ENCODE measurements around the gene DYNC1I1. TPM values are rescaled to one million over a fixed set of nuclear protein-coding genes. Genes with fewer than 3 reads are reported as not detected.

The DYNC1I1 gene
- total RNA-seq, 3 donors from 2014 or later (not counting 1 experiment from before 2014, with no cell fraction given): not detected

DNA sequence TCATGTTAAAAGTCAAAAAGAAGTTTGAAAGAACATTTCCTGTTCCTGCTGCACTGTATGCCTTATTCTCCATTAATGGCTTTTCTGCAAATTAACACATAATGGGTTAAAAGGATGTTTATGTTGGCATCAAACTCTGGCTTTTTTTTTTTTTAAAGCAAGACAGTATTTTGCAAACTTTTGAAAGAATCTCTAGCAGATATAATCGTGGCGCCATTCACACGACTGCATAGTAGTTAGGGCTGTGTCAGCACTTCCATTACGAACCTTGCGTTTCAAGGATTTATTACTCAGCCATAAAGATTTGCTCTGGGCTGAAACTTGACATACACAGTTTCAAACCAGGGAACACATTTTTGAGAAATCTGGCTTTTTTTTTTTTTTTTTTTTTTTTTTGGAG is 207.8 kb downstream of the DYNC1I1 start:
- no peak for DNase-seq

DNA sequence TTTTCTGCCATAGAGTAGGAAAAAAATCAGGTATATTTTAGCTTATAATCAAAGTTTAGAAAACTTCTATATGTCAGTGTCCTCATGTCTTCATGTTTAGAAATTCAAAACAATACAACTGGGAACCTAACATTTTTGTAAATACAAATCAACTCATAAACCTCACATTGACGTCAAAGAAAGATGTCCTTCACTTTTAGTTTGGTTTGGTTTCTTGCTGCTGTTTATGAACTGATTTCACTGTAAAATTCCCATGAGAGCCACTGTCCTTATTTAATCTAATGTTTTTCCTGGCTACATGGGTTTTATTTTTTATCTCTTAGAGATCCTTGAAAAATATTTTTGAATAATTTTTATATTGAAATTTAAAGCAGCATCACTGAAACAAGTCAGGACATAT is 208.4 kb downstream of the DYNC1I1 start:
- Histone ChIP-seq H3K36me3 (ENCODE audit: control insufficient read depth, insufficient read depth, low read length) (no peaks in the 10 kb centered on the region), H3K27me3 (ENCODE audit: control insufficient read depth, insufficient read depth, low read length) (no peaks in the 10 kb centered on the region), H3K9me3 (ENCODE audit: control insufficient read depth, insufficient read depth, low read length) (no peaks in the 10 kb centered on the region), H3K4me1 (ENCODE audit: control insufficient read depth, insufficient read depth, low read length) (no peaks in the 10 kb centered on the region), H3K27ac (ENCODE audit: low read length) (no peak overlapping the region), H3K4me3 (ENCODE audit: low read length) (no peak overlapping the region)
- no peak for DNase-seq
- Mint-ChIP-seq H3K4me3 (no peak overlapping the region), H3K4me1 (peaks cover 0 to under 1% of the 10 kb centered on the region in 2 donors), H3K27ac (no peak overlapping the region), H3K9me3 (no peaks in the 10 kb centered on the region), H3K36me3 (no peaks in the 10 kb centered on the region), H3K27me3 (ENCODE audit: low read depth in 2 of 2) (peaks cover 0 to 6% of the 10 kb centered on the region in 2 donors)
- 100% methylated on average over 1 of the region's 1 CpG for WGBS (ENCODE audit: insufficient coverage)
- intact Hi-C loops (cut with micrococcal nuclease): no loop called here
- no peak for ATAC-seq
- TF ChIP-seq, protein P1, sequence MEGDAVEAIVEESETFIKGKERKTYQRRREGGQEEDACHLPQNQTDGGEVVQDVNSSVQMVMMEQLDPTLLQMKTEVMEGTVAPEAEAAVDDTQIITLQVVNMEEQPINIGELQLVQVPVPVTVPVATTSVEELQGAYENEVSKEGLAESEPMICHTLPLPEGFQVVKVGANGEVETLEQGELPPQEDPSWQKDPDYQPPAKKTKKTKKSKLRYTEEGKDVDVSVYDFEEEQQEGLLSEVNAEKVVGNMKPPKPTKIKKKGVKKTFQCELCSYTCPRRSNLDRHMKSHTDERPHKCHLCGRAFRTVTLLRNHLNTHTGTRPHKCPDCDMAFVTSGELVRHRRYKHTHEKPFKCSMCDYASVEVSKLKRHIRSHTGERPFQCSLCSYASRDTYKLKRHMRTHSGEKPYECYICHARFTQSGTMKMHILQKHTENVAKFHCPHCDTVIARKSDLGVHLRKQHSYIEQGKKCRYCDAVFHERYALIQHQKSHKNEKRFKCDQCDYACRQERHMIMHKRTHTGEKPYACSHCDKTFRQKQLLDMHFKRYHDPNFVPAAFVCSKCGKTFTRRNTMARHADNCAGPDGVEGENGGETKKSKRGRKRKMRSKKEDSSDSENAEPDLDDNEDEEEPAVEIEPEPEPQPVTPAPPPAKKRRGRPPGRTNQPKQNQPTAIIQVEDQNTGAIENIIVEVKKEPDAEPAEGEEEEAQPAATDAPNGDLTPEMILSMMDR (IDR thresholded peaks at IDR 0.05): no peak

More for the DNA sequence above, 207.8 kb downstream of the DYNC1I1 start:
- Mint-ChIP-seq H3K36me3 (no peaks in the 10 kb centered on the region), H3K9me3 (no peaks in the 10 kb centered on the region), H3K27ac (no peak overlapping the region), H3K4me1 (peaks cover 4 to 6% of the 10 kb centered on the region in 2 donors), H3K4me3 (no peak overlapping the region), H3K27me3 (ENCODE audit: low read depth in 2 of 2) (peaks cover 0 to 6% of the 10 kb centered on the region in 2 donors)
- no peaks in the 10 kb centered on the region for H3K9me3 ChIP-seq (ENCODE audit: control insufficient read depth, insufficient read depth, low read length)
- no peak for ATAC-seq
- intact Hi-C loops (cut with micrococcal nuclease): no loop called here
- no peaks in the 10 kb centered on the region for H3K4me1 ChIP-seq (ENCODE audit: control insufficient read depth, insufficient read depth, low read length)
- 96% methylated on average over 5 of the region's 5 CpGs for WGBS (ENCODE audit: insufficient coverage)
- no peak overlapping the region for H3K27ac ChIP-seq (ENCODE audit: low read length)
- H3K36me3 ChIP-seq (ENCODE audit: control insufficient read depth, insufficient read depth, low read length): no peaks in the 10 kb centered on the region
- TF ChIP-seq, protein P1 (IDR thresholded peaks at IDR 0.05): no peak
- H3K4me3 ChIP-seq (ENCODE audit: low read length): no peak overlapping the region
- H3K27me3 ChIP-seq (ENCODE audit: control insufficient read depth, insufficient read depth, low read length): no peaks in the 10 kb centered on the region

DNA sequence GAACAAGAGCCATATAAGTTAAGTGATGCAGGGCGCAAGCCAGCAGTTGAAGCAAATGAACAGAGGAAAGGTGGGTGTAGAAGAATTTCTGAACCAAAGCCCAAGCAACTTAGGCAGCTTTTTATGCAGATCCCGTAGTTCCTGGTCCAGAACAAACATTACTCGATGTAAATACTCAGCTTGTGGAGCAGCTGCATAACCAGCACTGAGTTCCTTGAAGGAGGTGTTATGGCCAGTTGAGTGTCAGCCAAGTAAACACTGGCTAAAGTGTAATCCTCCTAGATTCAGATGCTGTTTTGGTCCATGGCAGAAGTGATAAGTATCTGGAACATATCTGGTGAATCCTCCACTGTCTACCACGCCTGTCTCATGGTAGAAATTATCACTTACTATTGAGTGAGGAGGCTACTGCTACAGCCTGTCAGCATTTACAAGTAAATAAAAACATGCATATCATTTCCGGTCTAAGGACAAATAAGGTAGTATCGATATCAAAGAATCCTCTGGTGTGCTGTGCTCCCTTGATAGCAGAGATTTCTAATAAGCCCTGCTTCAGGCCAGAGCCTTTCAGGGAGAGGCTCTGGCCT is 213.9 kb downstream of the DYNC1I1 start:
- H3K27me3 Mint-ChIP-seq (ENCODE audit: low read depth in 2 of 2): peaks cover 6 to 7% of the 10 kb centered on the region in 2 donors
- no peak overlapping the region for H3K4me3 Mint-ChIP-seq
- no peak overlapping the region for H3K4me3 ChIP-seq (ENCODE audit: low read length)
- intact Hi-C loops (cut with micrococcal nuclease): no loop called here
- no peaks in the 10 kb centered on the region for H3K36me3 Mint-ChIP-seq
- WGBS (ENCODE audit: insufficient coverage): 91% methylated on average over 5 of the region's 6 CpGs
- TF ChIP-seq, protein P1 (IDR thresholded peaks at IDR 0.05): no peak
- H3K4me1 Mint-ChIP-seq: no peaks in the 10 kb centered on the region
- H3K9me3 ChIP-seq (ENCODE audit: control insufficient read depth, insufficient read depth, low read length): no peaks in the 10 kb centered on the region
- no peak overlapping the region for H3K27ac ChIP-seq (ENCODE audit: low read length)
- no peaks in the 10 kb centered on the region for H3K4me1 ChIP-seq (ENCODE audit: control insufficient read depth, insufficient read depth, low read length)
- H3K27ac Mint-ChIP-seq: no peak overlapping the region
- no peaks in the 10 kb centered on the region for H3K36me3 ChIP-seq (ENCODE audit: control insufficient read depth, insufficient read depth, low read length)
- H3K9me3 Mint-ChIP-seq: no peaks in the 10 kb centered on the region
- DNase-seq: no peak
- no peak for ATAC-seq
- no peaks in the 10 kb centered on the region for H3K27me3 ChIP-seq (ENCODE audit: control insufficient read depth, insufficient read depth, low read length)

DNA sequence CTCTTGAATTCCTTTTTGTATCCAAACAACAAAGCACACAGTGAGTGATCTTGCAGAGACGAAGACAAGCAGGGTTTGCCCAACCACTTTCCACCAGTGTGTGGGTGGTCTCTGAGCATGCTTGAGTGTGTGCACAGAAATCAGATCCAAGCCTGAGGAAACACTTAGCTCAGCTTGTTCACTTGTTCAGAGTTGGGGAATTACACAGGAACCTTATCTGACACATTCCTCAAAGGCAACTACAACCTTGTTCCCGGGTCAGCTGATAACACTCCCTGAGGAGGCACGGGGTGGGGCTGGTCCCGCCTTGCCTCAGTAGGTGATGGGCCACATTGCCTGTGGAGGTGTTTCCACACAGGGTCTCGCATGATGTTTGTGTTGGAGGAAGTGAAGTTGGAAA is 216.9 kb downstream of the DYNC1I1 start:
- WGBS (ENCODE audit: insufficient coverage): 80% methylated on average over 3 of the region's 5 CpGs
- Mint-ChIP-seq H3K27me3 (ENCODE audit: low read depth in 2 of 2) (peaks cover 0 to 7% of the 10 kb centered on the region in 2 donors), H3K4me1 (no peaks in the 10 kb centered on the region), H3K36me3 (no peaks in the 10 kb centered on the region), H3K27ac (no peak overlapping the region), H3K4me3 (no peak overlapping the region), H3K9me3 (no peaks in the 10 kb centered on the region)
- Histone ChIP-seq H3K36me3 (ENCODE audit: control insufficient read depth, insufficient read depth, low read length) (no peaks in the 10 kb centered on the region), H3K9me3 (ENCODE audit: control insufficient read depth, insufficient read depth, low read length) (no peaks in the 10 kb centered on the region), H3K4me1 (ENCODE audit: control insufficient read depth, insufficient read depth, low read length) (no peaks in the 10 kb centered on the region), H3K27ac (ENCODE audit: low read length) (no peak overlapping the region), H3K27me3 (ENCODE audit: control insufficient read depth, insufficient read depth, low read length) (no peaks in the 10 kb centered on the region), H3K4me3 (ENCODE audit: low read length) (no peak overlapping the region)
- intact Hi-C loops (cut with micrococcal nuclease): no loop called here
- TF ChIP-seq, protein P1 (IDR thresholded peaks at IDR 0.05): no peak
- ATAC-seq (no peak), DNase-seq (no peak)

All from natural killer cell (primary cell).